LNCaP clone FGC (cell line): ENCODE results near the gene ZFP1.
A peak's percentile ranks its signal among the peaks of the same experiment; 100 is the strongest.
"Not testable (repeated sequence)": the region's sequence is repeated elsewhere in the genome, so short reads cannot be mapped to it uniquely, and the experiment has no call there.

Experiments
- DNase-seq: peaks from one replicate; pipeline ENCODE4 v3.0.0-alpha.2; 2011; ENCODE audit warnings: low read depth
- H3K4me3 ChIP-seq: 2 replicates; pipeline ENCODE4 v1.5.1; 2011; ENCODE audit warnings: mild to moderate bottlenecking, low read depth, low read length, control low read depth
- CTCF ChIP-seq: IDR thresholded peaks from 2 replicates; pipeline ENCODE4 v1.5.1; 2012; ENCODE audit warnings: mild to moderate bottlenecking; ENCODE audit not compliant: control insufficient read depth, insufficient read depth; ENCODE audit errors: extremely low read depth

ZFP1 gene

GRCh38 chr16:75121949-75122568 is 26.3 kb upstream of the ZFP1 start:
- H3K4me3 ChIP-seq, result no peak overlapping the region
- TF ChIP-seq CTCF, result no peak
- DNase-seq, result no peak

GRCh38 chr16:75122609-75123008 is 25.7 kb upstream of the ZFP1 start:
- no peak overlapping the region for H3K4me3 ChIP-seq
- no peak for DNase-seq
- no peak for TF ChIP-seq CTCF

- no peak overlapping the region for H3K4me3 ChIP-seq
- DNase-seq, result no peak
- TF ChIP-seq CTCF, result no peak
Observed at GRCh38 chr16:75127713-75128415, 20.5 kb upstream of the ZFP1 start.

- H3K4me3 ChIP-seq, DNase-seq: not testable (repeated sequence)
Observed at GRCh38 chr16:75129421-75130149, 18.7 kb upstream of the ZFP1 start.

GRCh38 chr16:75130150-75130771 is 18.1 kb upstream of the ZFP1 start:
- DNase-seq, result no peak

GRCh38 chr16:75131081-75131480 is 17.2 kb upstream of the ZFP1 start:
- no peak for DNase-seq
- no peak for TF ChIP-seq CTCF
- no peak overlapping the region for H3K4me3 ChIP-seq

More at GRCh38 chr16:75130150-75130771, 18.1 kb upstream of the ZFP1 start:
- no peak overlapping the region for H3K4me3 ChIP-seq
- peak; percentile 58 for TF ChIP-seq CTCF

GRCh38 chr16:75138233-75138632 is 10.1 kb upstream of the ZFP1 start:
- H3K4me3 ChIP-seq, result no peak overlapping the region
- TF ChIP-seq CTCF, result no peak
- no peak for DNase-seq
